HepG2 (cell line): ENCODE data around the gene RASA3. TPM values are rescaled to one million over a fixed set of nuclear protein-coding genes. Genes with fewer than 3 reads are reported as not detected.

Source experiments
- ATAC-seq: fragments of 200-7000 bp; cut with Tn5 transposase; 3 replicates; pipeline ENCODE4 v1.9.1; 2020; ENCODE audit warnings: mild to moderate bottlenecking, moderate library complexity
- BruUV-seq: library from RNA; stranded (reverse); fragments of 400-500 nt; replicated peaks from 2 replicates; lab custom pipeline; 2021; lab: Mats Ljungman, UMichigan
- CTCF ChIA-PET: fragments of 300-600 bp; formaldehyde crosslinking; extraction: SDS; loops from one replicate; lab custom pipeline; 2021; ENCODE audit warnings: low total read pairs, inconsistent platforms, low intra/inter-chr PET ratio; lab: Yijun Ruan, JAX
- POLR2A ChIA-PET: fragments of 350-600 bp; sonication (Branson Sonifier 250); formaldehyde crosslinking; loops from one replicate; lab custom pipeline; 2020; ENCODE audit warnings: antibody characterized with exemption, inconsistent platforms; lab: Yijun Ruan, JAX
- DNase-seq: peaks from one replicate; pipeline ENCODE4 v3.0.0-alpha.2; 2015; ENCODE audit warnings: low spot score
- FAIRE-seq: peaks from 3 replicates; lab custom pipeline; 2011; peaks lifted over from hg19 to GRCh38; lab: Jason Lieb, UNC
- H2AFZ ChIP-seq: one replicate; pipeline ENCODE4 v1.6.1; 2011; ENCODE audit warnings: low read length, inconsistent platforms
- H3K27ac ChIP-seq: fragments of 300-600 bp; 3 replicates; pipeline ENCODE4 v1.8.0; 2011; ENCODE audit warnings: mixed run types, mild to moderate bottlenecking, mixed read lengths, low read length, inconsistent platforms; ENCODE audit not compliant: insufficient read depth; ENCODE audit errors: extremely low read length
- H3K27me3 ChIP-seq, 2 experiments: fragments of 200-600 bp in 1 of 2; 2 replicates in 1 of 2; 3 replicates in 1 of 2; pipeline versions ENCODE4 v1.6.0 to v1.8.0; 2011; ENCODE audit warnings: low read length in 2 of 2, mild to moderate bottlenecking in 2 of 2, moderate library complexity in 2 of 2, inconsistent platforms in 1 of 2; ENCODE audit not compliant: insufficient read depth in 2 of 2, control insufficient read depth in 1 of 2
- H3K36me3 ChIP-seq, 2 experiments: fragments of 200-600 bp in 1 of 2; replicated peaks in 1 of 2; 2 replicates in 1 of 2; 3 replicates in 1 of 2; pipeline versions ENCODE4 v1.5.1 to v1.8.0; 2011; ENCODE audit warnings: low read length in 2 of 2, inconsistent platforms in 1 of 2; ENCODE audit not compliant: insufficient read depth in 2 of 2, control insufficient read depth in 1 of 2
- H3K4me1 ChIP-seq: 2 replicates; pipeline ENCODE4 v1.5.1; 2012; ENCODE audit warnings: low read length, inconsistent platforms; ENCODE audit not compliant: insufficient read depth
- H3K4me2 ChIP-seq: 2 replicates; pipeline ENCODE4 v1.6.0; 2011; ENCODE audit warnings: low read depth, low read length, inconsistent platforms
- H3K4me3 ChIP-seq, 3 experiments: fragments of 200-600 bp in 1 of 3; sonication (generic), shearing (Covaris generic) in 1 of 3; replicated peaks in 1 of 3; 2 replicates each; pipeline ENCODE4 v1.5.1; 2011 to 2016; ENCODE audit warnings: low read length in 3 of 3, inconsistent platforms in 2 of 3, low read depth in 2 of 3, mild to moderate bottlenecking in 2 of 3, control low read depth in 1 of 3, mixed read lengths in 1 of 3; ENCODE audit not compliant: insufficient read depth in 1 of 3
- H3K79me2 ChIP-seq: one replicate; pipeline ENCODE4 v1.6.1; 2011; ENCODE audit warnings: low read length, inconsistent platforms; ENCODE audit not compliant: insufficient read depth
- H3K9ac ChIP-seq: 2 replicates; pipeline ENCODE4 v1.6.0; 2011; ENCODE audit warnings: mild to moderate bottlenecking, low read depth, low read length, inconsistent platforms; ENCODE audit not compliant: insufficient read depth
- H3K9me3 ChIP-seq: 2 replicates; pipeline ENCODE4 v1.5.1; 2012; ENCODE audit warnings: mild to moderate bottlenecking, low read length
- H4K20me1 ChIP-seq: 2 replicates; pipeline ENCODE4 v1.6.0; 2011; ENCODE audit warnings: inconsistent platforms, mild to moderate bottlenecking, low read length, moderate library complexity; ENCODE audit not compliant: insufficient read depth
- MBD4 ChIP-seq: IDR thresholded peaks from 2 replicates; pipeline ENCODE4 v1.6.1; 2012; ENCODE audit warnings: low read length, inconsistent platforms, borderline replicate concordance
- PRMT3 ChIP-seq: sonication (generic); formaldehyde crosslinking; IDR thresholded peaks from 2 replicates; pipeline ENCODE4 v1.8.1; 2022; ENCODE audit warnings: low read depth, mild to moderate bottlenecking, moderate library complexity, missing genetic modification reagents, borderline replicate concordance
- SRSF4 ChIP-seq: fragments of 200-400 bp; formaldehyde crosslinking; IDR thresholded peaks from one replicate; pipeline ENCODE4 v1.6.1; 2018; ENCODE audit warnings: mild to moderate bottlenecking, low read depth, low read length, moderate library complexity; ENCODE audit not compliant: poor library complexity, severe bottlenecking
- ZNF256 ChIP-seq: sonication (generic); formaldehyde crosslinking; conservative IDR thresholded peaks from 2 replicates; pipeline ENCODE4 v1.4.0; 2020; ENCODE audit warnings: missing genetic modification reagents
- ZNF768 ChIP-seq: sonication (generic); formaldehyde crosslinking; IDR thresholded peaks from 2 replicates; pipeline ENCODE4 v1.4.0; 2020; ENCODE audit warnings: missing genetic modification reagents
- ZNF790 ChIP-seq: sonication (generic); formaldehyde crosslinking; IDR thresholded peaks from 2 replicates; pipeline ENCODE4 v1.8.0; 2022; ENCODE audit warnings: missing genetic modification reagents, mild to moderate bottlenecking, borderline replicate concordance
- ZNF839 ChIP-seq: sonication (generic); formaldehyde crosslinking; IDR thresholded peaks from 2 replicates; pipeline ENCODE4 v1.4.0; 2020; ENCODE audit warnings: missing genetic modification reagents, mild to moderate bottlenecking, borderline replicate concordance
- ZNF878 ChIP-seq: sonication (generic); formaldehyde crosslinking; IDR thresholded peaks from 2 replicates; pipeline ENCODE4 v1.8.1; 2023; ENCODE audit warnings: mild to moderate bottlenecking, missing genetic modification reagents, moderate library complexity
- WGBS: methylation state at CpG from one replicate; pipeline ENCODE4 v1.1.6; 2017; ENCODE audit warnings: low lambda C conversion rate; 5-methylcytosine and 5-hydroxymethylcytosine counted together
- in situ Hi-C: cut with HindIII; loops from 2 replicates; pipeline ENCODE4 v1.10.0; 2017; ENCODE audit warnings: low pct_unique_long_range_greater_than_20kb; ENCODE audit not compliant: extremely low pct_ligation_motif_present
- intact Hi-C: fragments of 100-400 bp; cut with micrococcal nuclease; formaldehyde crosslinking; loops from one replicate; pipeline ENCODE4 v1.10.0; 2022; ENCODE audit not compliant: unreplicated experiment
- polyA plus RNA-seq, 8 experiments: library from polyadenylated mRNA; depleted of rRNA in 3 of 8; stranded (reverse) in 7 of 8; unstranded in 1 of 8; fragments of >200 nt; fragmentation: Illumina TruSeq in 4 of 8; extraction: Trizol in 4 of 8; gene quantifications; 2 replicates each; pipeline versions ENCODE4 v1.2.1 to v1.2.3, GENCODE V29; 2011 to 2016; ENCODE audit warnings: low read depth in 4 of 8, missing spikeins in 1 of 8, mixed read lengths in 1 of 8; ENCODE audit not compliant: insufficient read depth in 1 of 8
- total RNA-seq, 5 experiments: library from RNA; depleted of rRNA; stranded (reverse); fragments of >200 nt; fragmentation: Illumina TruSeq; extraction: Trizol; gene quantifications; 2 replicates each; pipeline ENCODE4 v1.2.3, GENCODE V29; 2016; ENCODE audit warnings: low read depth in 1 of 5
- TF ChIP-seq, protein P1 (sequence below): sonication (generic); formaldehyde crosslinking; IDR thresholded peaks from 2 replicates; pipeline ENCODE4 v1.4.0; 2020; ENCODE audit warnings: low read depth, missing genetic modification reagents
- TF ChIP-seq, protein P2 (sequence below): sonication (generic); formaldehyde crosslinking; IDR thresholded peaks from 2 replicates; pipeline ENCODE4; 2020; ENCODE audit warnings: missing genetic modification reagents, mild to moderate bottlenecking, borderline replicate concordance
- TF ChIP-seq, protein P3 (sequence below): IDR thresholded peaks from 2 replicates; pipeline ENCODE4 v1.6.1; 2012; ENCODE audit warnings: inconsistent platforms

Gene RASA3
- total and polyA plus RNA-seq, 2 of the 13 experiments (the other 11 are each of a cell fraction or from before 2014, with no cell fraction given), result 0.05 TPM; not detected in 1

DNA sequence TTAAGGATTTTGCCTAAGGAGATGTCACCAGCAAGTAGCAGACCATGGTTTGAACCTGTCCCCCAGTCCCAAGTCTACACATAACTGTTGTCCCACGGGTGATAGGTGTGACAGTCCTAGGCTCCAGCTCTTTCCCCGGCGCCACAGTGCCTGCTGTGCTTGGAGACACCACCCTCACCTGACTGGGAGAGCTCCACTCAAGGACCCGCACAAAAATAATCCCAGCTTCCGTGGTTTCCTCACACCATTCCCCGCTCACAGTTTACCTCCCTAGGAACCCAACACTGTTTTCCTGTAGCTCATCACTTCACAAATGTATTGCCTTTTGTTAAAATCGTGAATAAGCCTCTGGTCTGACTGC is 19.8 kb upstream of the RASA3 start:
- Histone ChIP-seq H3K79me2 (no peaks in the 10 kb centered on the region), H3K9ac (no peak overlapping the region), H3K9me3 (no peaks in the 10 kb centered on the region), H3K4me2 (no peak overlapping the region), H2AFZ (no peak overlapping the region), H3K4me3 (no peak overlapping the region), H3K27me3 (peaks cover 2 to 33% of the 10 kb centered on the region in 2 experiments; a peak in 4 of 5 replicates), H4K20me1 (no peaks in the 10 kb centered on the region), H3K4me1 (no peaks in the 10 kb centered on the region), H3K36me3 (no peaks in the 10 kb centered on the region), H3K27ac (no peak overlapping the region)
- POLR2A ChIA-PET, result no interaction called here
- no peak for ATAC-seq
- intact Hi-C loops, result no loop called here
- BruUV-seq, result no TSS peak
- WGBS, result 30% methylated on average over 6 of the region's 7 CpGs
- no peak for DNase-seq
- TF ChIP-seq ZNF878, result no peak
- no peak for TF ChIP-seq MBD4
- no peak for TF ChIP-seq ZNF768 (CRISPR knock-in tag)
- TF ChIP-seq ZNF790 (CRISPR knock-in tag), result no peak
- TF ChIP-seq, protein P1, sequence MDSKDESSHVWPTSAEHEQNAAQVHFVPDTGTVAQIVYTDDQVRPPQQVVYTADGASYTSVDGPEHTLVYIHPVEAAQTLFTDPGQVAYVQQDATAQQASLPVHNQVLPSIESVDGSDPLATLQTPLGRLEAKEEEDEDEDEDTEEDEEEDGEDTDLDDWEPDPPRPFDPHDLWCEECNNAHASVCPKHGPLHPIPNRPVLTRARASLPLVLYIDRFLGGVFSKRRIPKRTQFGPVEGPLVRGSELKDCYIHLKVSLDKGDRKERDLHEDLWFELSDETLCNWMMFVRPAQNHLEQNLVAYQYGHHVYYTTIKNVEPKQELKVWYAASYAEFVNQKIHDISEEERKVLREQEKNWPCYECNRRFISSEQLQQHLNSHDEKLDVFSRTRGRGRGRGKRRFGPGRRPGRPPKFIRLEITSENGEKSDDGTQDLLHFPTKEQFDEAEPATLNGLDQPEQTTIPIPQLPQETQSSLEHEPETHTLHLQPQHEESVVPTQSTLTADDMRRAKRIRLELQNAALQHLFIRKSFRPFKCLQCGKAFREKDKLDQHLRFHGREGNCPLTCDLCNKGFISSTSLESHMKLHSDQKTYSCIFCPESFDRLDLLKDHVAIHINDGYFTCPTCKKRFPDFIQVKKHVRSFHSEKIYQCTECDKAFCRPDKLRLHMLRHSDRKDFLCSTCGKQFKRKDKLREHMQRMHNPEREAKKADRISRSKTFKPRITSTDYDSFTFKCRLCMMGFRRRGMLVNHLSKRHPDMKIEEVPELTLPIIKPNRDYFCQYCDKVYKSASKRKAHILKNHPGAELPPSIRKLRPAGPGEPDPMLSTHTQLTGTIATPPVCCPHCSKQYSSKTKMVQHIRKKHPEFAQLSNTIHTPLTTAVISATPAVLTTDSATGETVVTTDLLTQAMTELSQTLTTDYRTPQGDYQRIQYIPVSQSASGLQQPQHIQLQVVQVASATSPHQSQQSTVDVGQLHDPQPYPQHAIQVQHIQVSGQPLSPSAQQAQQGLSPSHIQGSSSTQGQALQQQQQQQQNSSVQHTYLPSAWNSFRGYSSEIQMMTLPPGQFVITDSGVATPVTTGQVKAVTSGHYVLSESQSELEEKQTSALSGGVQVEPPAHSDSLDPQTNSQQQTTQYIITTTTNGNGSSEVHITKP (CRISPR knock-in tag), result no peak
- TF ChIP-seq ZNF256 (CRISPR knock-in tag), result no peak
- no peak for TF ChIP-seq PRMT3
- no peak for TF ChIP-seq ZNF839 (CRISPR knock-in tag)
- TF ChIP-seq, protein P2, sequence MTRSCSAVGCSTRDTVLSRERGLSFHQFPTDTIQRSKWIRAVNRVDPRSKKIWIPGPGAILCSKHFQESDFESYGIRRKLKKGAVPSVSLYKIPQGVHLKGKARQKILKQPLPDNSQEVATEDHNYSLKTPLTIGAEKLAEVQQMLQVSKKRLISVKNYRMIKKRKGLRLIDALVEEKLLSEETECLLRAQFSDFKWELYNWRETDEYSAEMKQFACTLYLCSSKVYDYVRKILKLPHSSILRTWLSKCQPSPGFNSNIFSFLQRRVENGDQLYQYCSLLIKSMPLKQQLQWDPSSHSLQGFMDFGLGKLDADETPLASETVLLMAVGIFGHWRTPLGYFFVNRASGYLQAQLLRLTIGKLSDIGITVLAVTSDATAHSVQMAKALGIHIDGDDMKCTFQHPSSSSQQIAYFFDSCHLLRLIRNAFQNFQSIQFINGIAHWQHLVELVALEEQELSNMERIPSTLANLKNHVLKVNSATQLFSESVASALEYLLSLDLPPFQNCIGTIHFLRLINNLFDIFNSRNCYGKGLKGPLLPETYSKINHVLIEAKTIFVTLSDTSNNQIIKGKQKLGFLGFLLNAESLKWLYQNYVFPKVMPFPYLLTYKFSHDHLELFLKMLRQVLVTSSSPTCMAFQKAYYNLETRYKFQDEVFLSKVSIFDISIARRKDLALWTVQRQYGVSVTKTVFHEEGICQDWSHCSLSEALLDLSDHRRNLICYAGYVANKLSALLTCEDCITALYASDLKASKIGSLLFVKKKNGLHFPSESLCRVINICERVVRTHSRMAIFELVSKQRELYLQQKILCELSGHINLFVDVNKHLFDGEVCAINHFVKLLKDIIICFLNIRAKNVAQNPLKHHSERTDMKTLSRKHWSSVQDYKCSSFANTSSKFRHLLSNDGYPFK, result no peak
- TF ChIP-seq, protein P3, sequence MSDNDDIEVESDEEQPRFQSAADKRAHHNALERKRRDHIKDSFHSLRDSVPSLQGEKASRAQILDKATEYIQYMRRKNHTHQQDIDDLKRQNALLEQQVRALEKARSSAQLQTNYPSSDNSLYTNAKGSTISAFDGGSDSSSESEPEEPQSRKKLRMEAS, result no peak
- TF ChIP-seq SRSF4, result no peak
- CTCF ChIA-PET, result no interaction called here
- in situ Hi-C loops, result no loop called here
- no peak for FAIRE-seq
